Measurements from ENCODE around the gene LYZL2.

DNA sequence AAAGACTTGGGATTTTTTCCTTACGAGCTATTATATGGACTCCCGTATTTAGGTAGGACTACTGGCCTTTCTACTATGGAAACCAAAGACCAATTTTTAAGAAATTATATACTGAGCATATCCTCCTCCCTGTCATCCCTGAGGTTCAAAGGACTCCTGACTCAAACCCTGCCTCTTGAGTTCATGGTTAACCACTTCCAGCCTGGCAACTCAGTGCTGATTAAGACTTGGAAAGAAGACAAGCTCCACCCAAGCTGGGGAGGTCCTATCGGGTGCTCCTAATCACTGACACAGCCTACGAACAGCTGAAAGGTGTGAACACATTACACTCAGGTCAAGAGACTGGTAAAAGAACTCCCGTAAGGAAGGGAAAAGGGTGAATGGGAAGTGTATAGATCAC lies 66.8 kb downstream of the LYZL2 start:
- TF ChIP-seq POLR2A (IDR thresholded peaks at IDR 0.05; ENCODE audit: low read depth, low read length) = no peak
- no peak for TF ChIP-seq POLR2AphosphoS5 (IDR thresholded peaks at IDR 0.05; ENCODE audit: low read depth, low read length)
- TF ChIP-seq TAF1 (IDR thresholded peaks at IDR 0.05; ENCODE audit: low read depth, low read length) = no peak

All from GM12891 (cell line).